B cell (primary cell): ENCODE results near the gene ZNF827. TPM values are rescaled to one million over a fixed set of nuclear protein-coding genes. Genes with fewer than 3 reads are reported as not detected.

Source experiments
- ATAC-seq: fragments of 200-7000 bp; cut with Tn5 transposase; one replicate; pipeline ENCODE4 v1.10.0; 2021; ENCODE audit warnings: low read depth, mild to moderate bottlenecking, moderate number of reproducible peaks, moderate library complexity
- CTCF ChIA-PET: fragments of 350-600 bp; sonication (Branson Sonifier 250); formaldehyde crosslinking; loops from one replicate; lab custom pipeline; 2021; ENCODE audit warnings: antibody characterized with exemption, inconsistent platforms; lab: Charles Lee
- POLR2A ChIA-PET: fragments of 350-600 bp; sonication (Branson Sonifier 250); formaldehyde crosslinking; loops from one replicate; lab custom pipeline; 2021; ENCODE audit warnings: antibody characterized with exemption; lab: Charles Lee
- DNase-seq: peaks from one replicate; pipeline ENCODE4 v3.0.0; 2013
- H2AFZ ChIP-seq: 2 replicates; pipeline ENCODE4 v1.6.1; 2012; ENCODE audit warnings: mild to moderate bottlenecking, low read depth, low read length; ENCODE audit not compliant: insufficient read depth, poor library complexity, severe bottlenecking
- H3K27ac ChIP-seq, 2 donors: 1 replicate in 1 of 2; 2 replicates in 1 of 2; pipeline ENCODE4 v1.5.1; 2012 to 2013; ENCODE audit warnings: low read length in 2 of 2, mild to moderate bottlenecking in 2 of 2, moderate library complexity in 1 of 2
- H3K27me3 ChIP-seq, 4 experiments: fragments of 200-600 bp in 1 of 4; sonication (generic) in 1 of 4; replicated peaks in 1 of 4; 1 replicate in 2 of 4; 2 replicates in 2 of 4; pipeline versions ENCODE4 v1.6.1 to v1.7.0; 2013 to 2016; ENCODE audit warnings: low read length in 3 of 4, mild to moderate bottlenecking in 2 of 4, mixed read lengths in 1 of 4, moderate library complexity in 1 of 4; ENCODE audit not compliant: insufficient read depth in 4 of 4, control insufficient read depth in 3 of 4; ENCODE audit errors: control extremely low read depth in 1 of 4
- H3K36me3 ChIP-seq, 2 experiments: replicated peaks in 1 of 2; 1 replicate in 1 of 2; 2 replicates in 1 of 2; pipeline versions ENCODE4 v1.6.1 to v1.7.1; 2013; ENCODE audit warnings: low read length in 1 of 2; ENCODE audit not compliant: insufficient read depth in 2 of 2, control insufficient read depth in 1 of 2; ENCODE audit errors: control extremely low read depth in 1 of 2, extremely low read depth in 1 of 2
- H3K4me1 ChIP-seq, 2 donors: fragments of 200-600 bp in 1 of 2; sonication (generic) in 1 of 2; 1 replicate in 1 of 2; 2 replicates in 1 of 2; pipeline versions ENCODE4 v1.5.1 to v1.6.1; 2013 to 2017; ENCODE audit warnings: low read length in 2 of 2; ENCODE audit not compliant: control insufficient read depth in 2 of 2, insufficient read depth in 2 of 2
- H3K4me2 ChIP-seq: replicated peaks from 2 replicates; pipeline ENCODE3; 2012; ENCODE audit warnings: mild to moderate bottlenecking, low read depth, low read length; ENCODE audit not compliant: poor library complexity, severe bottlenecking
- H3K4me3 ChIP-seq, 5 experiments: fragments of 200-600 bp in 1 of 5; sonication (generic) in 1 of 5; 1 replicate in 3 of 5; 2 replicates in 2 of 5; pipeline versions ENCODE4 v1.5.1 to v1.7.0; 2011 to 2016; ENCODE audit warnings: low read length in 4 of 5, mild to moderate bottlenecking in 4 of 5, low read depth in 2 of 5, control low read depth in 1 of 5, moderate library complexity in 1 of 5; ENCODE audit not compliant: insufficient read depth in 1 of 5; ENCODE audit errors: control extremely low read depth in 1 of 5, extremely low read depth in 1 of 5
- H3K79me2 ChIP-seq: fragments of 200-600 bp; sonication (generic); one replicate; pipeline ENCODE4 v1.6.0; 2016; ENCODE audit warnings: low read length; ENCODE audit not compliant: control insufficient read depth, insufficient read depth
- H3K9ac ChIP-seq: fragments of 200-600 bp; sonication (generic); 2 replicates; pipeline ENCODE4 v1.6.1; 2017; ENCODE audit warnings: mild to moderate bottlenecking, low read length, moderate library complexity
- H3K9me3 ChIP-seq, 3 donors: one replicate each; pipeline versions ENCODE4 v1.6.1 to v1.7.1; 2013; ENCODE audit warnings: low read length in 2 of 3; ENCODE audit not compliant: control insufficient read depth in 2 of 3, insufficient read depth in 1 of 3; ENCODE audit errors: control extremely low read depth in 1 of 3
- H4K20me1 ChIP-seq: 2 replicates; pipeline ENCODE4 v1.6.0; 2012; ENCODE audit warnings: mild to moderate bottlenecking, low read length; ENCODE audit not compliant: insufficient read depth, control insufficient read depth, poor library complexity, severe bottlenecking
- H3K27ac Mint-ChIP-seq: one replicate; pipeline ENCODE4 v1.8.0; 2021; ENCODE audit warnings: mixed read lengths
- H3K27me3 Mint-ChIP-seq: one replicate; pipeline ENCODE4 v1.8.0; 2021; ENCODE audit warnings: mixed read lengths
- H3K4me1 Mint-ChIP-seq: one replicate; pipeline ENCODE4 v1.8.0; 2021; ENCODE audit warnings: mixed read lengths
- H3K4me3 Mint-ChIP-seq: one replicate; pipeline ENCODE4 v1.8.0; 2021; ENCODE audit warnings: mixed read lengths
- H3K9me3 Mint-ChIP-seq: one replicate; pipeline ENCODE4 v1.8.0; 2022; ENCODE audit warnings: mixed read lengths; ENCODE audit not compliant: insufficient read depth
- CTCF ChIP-seq: fragments of 200-600 bp; IDR thresholded peaks from one replicate; pipeline ENCODE4 v1.8.0; 2022; ENCODE audit warnings: antibody characterized with exemption, mild to moderate bottlenecking
- EZH2 ChIP-seq: IDR thresholded peaks from 2 replicates; pipeline ENCODE4 v1.6.1; 2012; ENCODE audit warnings: borderline replicate concordance, low read depth, mild to moderate bottlenecking, moderate library complexity, low read length; ENCODE audit not compliant: insufficient read depth, poor library complexity, severe bottlenecking
- WGBS: methylation state at CpG from one replicate; pipeline ENCODE4 v1.1.5; 2013; ENCODE audit warnings: missing lambda C conversion rate; ENCODE audit not compliant: insufficient coverage; 5-methylcytosine and 5-hydroxymethylcytosine counted together
- intact Hi-C: fragments of 100-400 bp; cut with micrococcal nuclease; formaldehyde crosslinking; loops from one replicate; pipeline ENCODE4 v1.10.0; 2022
- polyA plus RNA-seq: library from polyadenylated mRNA; depleted of rRNA; stranded (reverse); fragments of >200 nt; gene quantifications from 2 replicates; pipeline ENCODE4 v1.2.3, GENCODE V29; 2012
- total RNA-seq, 2 donors: library from RNA; stranded (reverse); fragments of 120-200 nt in 1 of 2; gene quantifications; 1 replicate in 1 of 2; 2 replicates in 1 of 2; pipeline versions ENCODE4 v1.2.3 to v1.2.4, GENCODE V29; 2013 to 2022

Gene ZNF827
- total and polyA plus RNA-seq, 2 donors (not counting 1 experiment from before 2014, with no cell fraction given): 20.6 to 30.1 TPM

- ATAC-seq: no peak
- no peaks in the 10 kb centered on the region for H3K79me2 ChIP-seq
- H3K27ac Mint-ChIP-seq: no peak overlapping the region
- no peaks in the 10 kb centered on the region for H3K27me3 Mint-ChIP-seq
- no peak overlapping the region for H3K4me2 ChIP-seq
- ChIA-PET POLR2A (no interaction called here), CTCF (no interaction called here)
- H3K9ac ChIP-seq: no peak overlapping the region
- H3K9me3 ChIP-seq: no peaks in the 10 kb centered on the region
- no peak overlapping the region for H3K27ac ChIP-seq
- TF ChIP-seq EZH2 (no peak), CTCF (no peak)
- no peaks in the 10 kb centered on the region for H3K27me3 ChIP-seq
- no peak overlapping the region for H2AFZ ChIP-seq
- H3K4me1 Mint-ChIP-seq: no peaks in the 10 kb centered on the region
- H3K4me3 ChIP-seq: no peak overlapping the region
- H3K4me3 Mint-ChIP-seq: no peak overlapping the region
- no peaks in the 10 kb centered on the region for H3K9me3 Mint-ChIP-seq
- H3K36me3 ChIP-seq: no peaks in the 10 kb centered on the region
- 84% methylated on average over 4 of the region's 4 CpGs for WGBS
- DNase-seq: no peak
- no peaks in the 10 kb centered on the region for H4K20me1 ChIP-seq
- no peaks in the 10 kb centered on the region for H3K4me1 ChIP-seq
- intact Hi-C loops: no loop called here
These were observed 38.1 kb upstream of the ZNF827 start for GRCh38 chr4:145976680-145977079.

GRCh38 chr4:145960012-145960411 lies 21.4 kb upstream of the ZNF827 start:
- TF ChIP-seq EZH2 (no peak), CTCF (no peak)
- DNase-seq: no peak
- Histone ChIP-seq H3K4me3 (no peak overlapping the region), H3K9ac (no peak overlapping the region), H3K36me3 (no peaks in the 10 kb centered on the region), H4K20me1 (no peaks in the 10 kb centered on the region), H3K4me1 (peaks cover 5 to 6% of the 10 kb centered on the region in 2 donors), H3K27ac (no peak overlapping the region), H3K27me3 (no peaks in the 10 kb centered on the region), H2AFZ (no peak overlapping the region), H3K4me2 (no peak overlapping the region), H3K79me2 (no peaks in the 10 kb centered on the region), H3K9me3 (peaks cover 0 to 7% (median 4%) of the 10 kb centered on the region in 3 donors)
- POLR2A ChIA-PET: interaction anchor here (0.7 kb wide), 1 partner anchor 32 kb away, joined by 5 read pairs; no protein-coding TSS in a partner anchor
- ATAC-seq: no peak
- Mint-ChIP-seq H3K9me3 (peaks cover 3% of the 10 kb centered on the region), H3K27me3 (no peaks in the 10 kb centered on the region), H3K4me1 (peaks cover 6% of the 10 kb centered on the region), H3K4me3 (no peak overlapping the region), H3K27ac (no peak overlapping the region)
- CTCF ChIA-PET: interaction anchor here (1.1 kb wide), 1 partner anchor 957 kb away, joined by 4 read pairs; no protein-coding TSS in a partner anchor
- WGBS: no CpG with 5 or more reads among the region's 2 CpGs
- intact Hi-C loops: no loop called here
